Naive thymus-derived CD8-positive, alpha-beta T cell (primary cell): ENCODE measurements around the gene LIPT2. TPM values are rescaled to one million over a fixed set of nuclear protein-coding genes. Genes with fewer than 3 reads are reported as not detected.
"Not testable (repeated sequence)": the region's sequence is repeated elsewhere in the genome, so short reads cannot be mapped to it uniquely, and the experiment has no call there.

Source experiments
- ATAC-seq, 2 donors: fragments of 150-1000 bp; cut with Tn5 transposase in 1 of 2; sonication (Bioruptor Pico), chemical (Tn5 transposase) in 1 of 2; 1 replicate in 1 of 2; 2 replicates in 1 of 2; pipeline ENCODE4 v1.10.0; 2021; ENCODE audit warnings: mild to moderate bottlenecking in 2 of 2, moderate library complexity in 2 of 2
- POLR2A ChIA-PET: fragments of 350-600 bp; sonication (Branson Sonifier 250); formaldehyde crosslinking; loops from one replicate; lab custom pipeline; 2021; ENCODE audit warnings: antibody characterized with exemption; lab: Charles Lee
- DNase-seq, 10 donors: peaks; one replicate each; pipeline versions ENCODE4 v3.0.0 to v3.0.0-alpha.2; 2020 to 2022
- H3K27ac Mint-ChIP-seq, 10 donors: one replicate each; pipeline ENCODE4 v1.8.0; 2020 to 2022; ENCODE audit warnings: mild to moderate bottlenecking in 10 of 10, mixed read lengths in 10 of 10, moderate library complexity in 4 of 10, inconsistent platforms in 1 of 10
- H3K27me3 Mint-ChIP-seq, 5 donors: one replicate each; pipeline ENCODE4 v1.8.0; 2021 to 2022; ENCODE audit warnings: mixed read lengths in 5 of 5
- H3K36me3 Mint-ChIP-seq, 3 donors: one replicate each; pipeline ENCODE4 v1.8.0; 2020 to 2022; ENCODE audit warnings: mixed read lengths in 3 of 3, mild to moderate bottlenecking in 2 of 3, inconsistent platforms in 1 of 3
- H3K4me1 Mint-ChIP-seq, 4 donors: one replicate each; pipeline ENCODE4 v1.8.0; 2021 to 2022; ENCODE audit warnings: mixed read lengths in 4 of 4
- H3K4me3 Mint-ChIP-seq, 10 donors: one replicate each; pipeline ENCODE4 v1.8.0; 2020 to 2022; ENCODE audit warnings: mild to moderate bottlenecking in 10 of 10, mixed read lengths in 10 of 10, moderate library complexity in 6 of 10, inconsistent platforms in 1 of 10
- H3K9me3 Mint-ChIP-seq, 9 donors: one replicate each; pipeline ENCODE4 v1.8.0; 2020 to 2022; ENCODE audit warnings: mixed read lengths in 9 of 9, mild to moderate bottlenecking in 3 of 9, inconsistent platforms in 1 of 9, moderate library complexity in 1 of 9
- polyA plus RNA-seq, 3 donors: library from polyadenylated mRNA; unstranded; fragments of 300-500 nt; fragmentation: Illumina TruSeq; gene quantifications; one replicate each; pipeline ENCODE4 v1.2.3, GENCODE V29; 2021
- total RNA-seq, 8 experiments: library from RNA in 2 of 8; stranded (reverse) in 2 of 8; gene quantifications; one replicate each; pipeline ENCODE4 v1.2.3 and lab custom pipeline; 2021 to 2026

The LIPT2 gene
- 10 to 100 TPM; 13.4 to 13.9 TPM for total RNA-seq
- polyA plus RNA-seq: 10 to 100 TPM; 17.8 to 23.5 (median 19.7) TPM
- 4.4 to 15.2 (median 7.0) reads per million in 6 experiments for total RNA-seq (lab: John Stamatoyannopoulos, UW)

- Mint-ChIP-seq H3K36me3 (peaks cover 0 to 26% (median 7%) of the 10 kb centered on the region in 3 donors), H3K27ac (peak within 1 kb of the TSS; percentile 68 to 97 (median 94)), H3K4me1 (peaks cover 17 to 22% (median 19%) of the 10 kb centered on the region in 4 donors), H3K9me3 (no peaks in the 10 kb centered on the region), H3K4me3 (peak within 1 kb of the TSS; percentile 71 to 92 (median 88)), H3K27me3 (no peaks in the 10 kb centered on the region)
- POLR2A ChIA-PET: interaction anchor here (0.7 to 2.3 kb wide), 19 partner anchors 10 to 1677 kb away, joined by 3 to 28 read pairs (median 5); partner anchors contain the start of genes C2CD3, FCHSD2, PGM2L1 and POLD3
- DNase-seq: peak; percentile 86 to 99 (median 96)
- peak; percentile 95 to 96 for ATAC-seq
These were observed at the start of gene LIPT2 for GRCh38 chr11:74492974-74493790. Gene LIPT2, minus strand, starts transcription at chr11:74493724. Its CDS starts 21 bp downstream, at chr11:74493703.

DNA sequence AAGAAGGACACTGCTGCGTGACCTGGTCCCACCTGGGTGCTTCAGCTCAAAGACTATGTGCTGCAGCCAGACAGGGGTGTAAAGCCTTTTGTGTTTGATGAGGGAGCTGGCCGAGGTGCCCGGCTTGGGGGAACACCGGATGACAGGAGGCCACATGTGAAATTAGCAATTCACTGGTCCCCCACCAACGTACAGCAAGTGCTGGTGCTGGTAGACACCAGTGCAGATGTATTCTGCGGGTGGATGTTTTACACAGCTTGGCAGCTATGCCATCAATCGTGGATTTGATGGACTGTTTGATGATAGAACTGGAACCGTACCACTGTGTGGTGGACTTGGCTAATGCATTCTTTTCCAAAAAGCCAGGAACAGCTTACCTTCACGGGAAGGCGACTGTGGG lies 47.9 kb upstream of the LIPT2 start:
- H3K4me1 Mint-ChIP-seq: no peaks in the 10 kb centered on the region
- peaks cover 0 to 18% (median 6%) of the 10 kb centered on the region in 5 donors for H3K27me3 Mint-ChIP-seq
- no peak for ATAC-seq
- peaks cover 0 to 45% (median 15%) of the 10 kb centered on the region in 9 donors for H3K9me3 Mint-ChIP-seq
- H3K27ac Mint-ChIP-seq: no peak overlapping the region
- DNase-seq: no peak
- H3K4me3 Mint-ChIP-seq: no peak overlapping the region
- POLR2A ChIA-PET: no interaction called here
- H3K36me3 Mint-ChIP-seq: peaks cover 0 to 27% (median 19%) of the 10 kb centered on the region in 3 donors

DNA sequence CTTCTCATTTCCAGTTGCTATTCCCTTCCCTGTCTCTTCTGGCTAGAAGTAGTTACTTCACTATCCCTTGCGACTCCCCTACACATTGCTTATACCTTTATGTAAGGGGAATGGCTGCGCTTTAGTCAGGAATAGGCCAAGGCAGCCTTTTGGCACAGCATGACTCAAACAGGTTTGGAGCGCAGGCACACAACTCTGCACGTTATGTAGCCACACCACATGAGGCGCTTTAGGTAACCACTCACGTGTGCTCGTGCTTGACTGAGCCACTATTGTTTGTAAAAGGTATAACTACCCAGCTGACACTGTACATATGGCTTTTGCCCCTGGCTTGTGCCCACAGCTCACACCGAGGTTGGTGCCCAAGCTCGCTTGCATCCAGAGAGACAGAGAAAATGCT lies 46.7 kb upstream of the LIPT2 start:
- peaks cover 0 to 45% (median 15%) of the 10 kb centered on the region in 9 donors for H3K9me3 Mint-ChIP-seq
- POLR2A ChIA-PET: no interaction called here
- DNase-seq (no peak), ATAC-seq (no peak)
- H3K4me1 Mint-ChIP-seq: no peaks in the 10 kb centered on the region
- H3K4me3 Mint-ChIP-seq: no peak overlapping the region
- no peak overlapping the region for H3K27ac Mint-ChIP-seq
- peaks cover 0 to 18% (median 6%) of the 10 kb centered on the region in 5 donors for H3K27me3 Mint-ChIP-seq
- peaks cover 0 to 27% (median 19%) of the 10 kb centered on the region in 3 donors for H3K36me3 Mint-ChIP-seq

GRCh38 chr11:74538680-74539079 lies 45.2 kb upstream of the LIPT2 start:
- H3K4me1 Mint-ChIP-seq: no peaks in the 10 kb centered on the region

GRCh38 chr11:74535371-74536160 lies 42.0 kb upstream of the LIPT2 start:
- DNase-seq (no peak), ATAC-seq (no peak)
- H3K9me3 Mint-ChIP-seq: peaks cover 0 to 28% (median 14%) of the 10 kb centered on the region in 9 donors
- H3K27me3 Mint-ChIP-seq: peaks cover 4 to 35% (median 5%) of the 10 kb centered on the region in 5 donors
- no peak overlapping the region for H3K27ac Mint-ChIP-seq
- H3K36me3 Mint-ChIP-seq: peaks cover 0 to 17% (median 15%) of the 10 kb centered on the region in 3 donors
- H3K4me1 Mint-ChIP-seq: no peaks in the 10 kb centered on the region
- POLR2A ChIA-PET: no interaction called here
- no peak overlapping the region for H3K4me3 Mint-ChIP-seq

More at GRCh38 chr11:74538680-74539079, 45.2 kb upstream of the LIPT2 start:
- H3K9me3 Mint-ChIP-seq: peaks cover 0 to 34% (median 14%) of the 10 kb centered on the region in 9 donors
- no peak for DNase-seq
- H3K36me3 Mint-ChIP-seq: peaks cover 0 to 17% (median 15%) of the 10 kb centered on the region in 3 donors
- H3K4me3 Mint-ChIP-seq: no peak overlapping the region
- ATAC-seq: no peak
- POLR2A ChIA-PET: no interaction called here
- peaks cover 0 to 18% (median 8%) of the 10 kb centered on the region in 5 donors for H3K27me3 Mint-ChIP-seq
- H3K27ac Mint-ChIP-seq: no peak overlapping the region

GRCh38 chr11:74534946-74535275 lies 41.4 kb upstream of the LIPT2 start:
- DNase-seq, H3K4me1 Mint-ChIP-seq, ATAC-seq, POLR2A ChIA-PET, H3K27ac Mint-ChIP-seq, H3K4me3 Mint-ChIP-seq: not testable (repeated sequence)
- peaks cover 0 to 17% (median 15%) of the 10 kb centered on the region in 3 donors for H3K36me3 Mint-ChIP-seq
- H3K27me3 Mint-ChIP-seq: peaks cover 4 to 31% (median 4%) of the 10 kb centered on the region in 5 donors
- H3K9me3 Mint-ChIP-seq: peaks cover 0 to 33% (median 14%) of the 10 kb centered on the region in 9 donors

DNA sequence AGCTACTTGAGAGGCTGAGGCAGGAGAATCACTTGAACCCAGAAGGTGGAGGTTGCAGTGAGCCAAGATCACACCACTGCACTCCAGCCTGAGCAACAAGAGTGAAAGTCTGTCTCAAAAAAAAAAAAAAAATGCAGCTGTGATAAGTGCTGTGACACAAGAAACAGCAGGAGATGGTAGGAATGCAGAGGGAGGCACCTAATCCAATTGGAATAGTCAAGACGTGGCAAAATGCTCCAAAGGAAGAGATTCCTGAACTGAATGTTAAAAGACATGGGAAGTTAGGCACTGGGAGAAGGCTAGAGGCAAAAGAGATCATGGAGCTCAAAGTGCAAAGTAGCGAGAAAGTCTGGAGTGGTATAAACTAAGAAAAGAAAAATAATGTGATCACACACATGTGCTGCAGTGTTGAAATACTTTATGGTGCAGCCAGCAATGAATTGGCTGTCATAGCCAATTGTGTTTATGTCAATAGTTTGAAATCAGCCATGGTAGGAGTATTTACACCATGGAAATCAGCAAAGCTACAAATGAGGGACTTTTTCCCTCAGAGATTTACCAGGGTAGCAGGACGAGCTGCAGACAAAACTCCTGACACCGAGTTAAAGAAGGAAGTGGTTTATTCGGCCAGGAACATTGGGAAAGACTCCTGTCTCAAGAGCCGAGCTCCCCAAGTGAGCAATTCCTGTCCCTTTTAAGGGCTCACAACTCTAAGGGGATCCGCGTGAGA lies 40.9 kb upstream of the LIPT2 start:
- H3K27ac Mint-ChIP-seq: no peak overlapping the region
- POLR2A ChIA-PET: no interaction called here
- peaks cover 4 to 31% (median 4%) of the 10 kb centered on the region in 5 donors for H3K27me3 Mint-ChIP-seq
- H3K4me1 Mint-ChIP-seq: no peaks in the 10 kb centered on the region
- ATAC-seq (no peak), DNase-seq (no peak)
- peaks cover 0 to 17% (median 15%) of the 10 kb centered on the region in 3 donors for H3K36me3 Mint-ChIP-seq
- H3K4me3 Mint-ChIP-seq: no peak overlapping the region
- H3K9me3 Mint-ChIP-seq: peaks cover 0 to 33% (median 14%) of the 10 kb centered on the region in 9 donors

DNA sequence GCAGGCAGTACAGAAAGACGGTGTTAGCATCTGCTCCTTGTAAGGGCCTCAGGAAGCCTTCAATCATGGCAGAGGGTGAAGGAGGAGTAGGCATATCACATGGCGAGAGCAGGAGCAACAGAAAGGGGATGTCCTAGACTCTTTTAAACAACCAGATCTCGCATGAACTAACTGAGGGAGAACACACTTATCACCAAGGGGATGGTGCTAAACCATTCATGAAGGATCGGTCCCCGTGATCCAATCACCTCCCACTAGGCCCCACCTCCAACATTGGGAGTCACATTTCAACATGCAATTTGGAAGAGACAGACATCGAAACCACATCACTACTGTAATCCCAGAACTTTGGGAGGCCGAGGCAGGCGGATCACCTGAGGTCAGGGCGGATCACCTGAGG lies 39.9 kb upstream of the LIPT2 start:
- no peak for ATAC-seq
- peaks cover 1 to 31% (median 4%) of the 10 kb centered on the region in 5 donors for H3K27me3 Mint-ChIP-seq
- POLR2A ChIA-PET: no interaction called here
- H3K9me3 Mint-ChIP-seq: peaks cover 0 to 25% (median 12%) of the 10 kb centered on the region in 9 donors
- no peak overlapping the region for H3K4me3 Mint-ChIP-seq
- H3K27ac Mint-ChIP-seq: no peak overlapping the region
- peaks cover 0 to 2% (median 0%) of the 10 kb centered on the region in 4 donors for H3K4me1 Mint-ChIP-seq
- H3K36me3 Mint-ChIP-seq: peaks cover 0 to 11% (median 7%) of the 10 kb centered on the region in 3 donors
- no peak for DNase-seq

DNA sequence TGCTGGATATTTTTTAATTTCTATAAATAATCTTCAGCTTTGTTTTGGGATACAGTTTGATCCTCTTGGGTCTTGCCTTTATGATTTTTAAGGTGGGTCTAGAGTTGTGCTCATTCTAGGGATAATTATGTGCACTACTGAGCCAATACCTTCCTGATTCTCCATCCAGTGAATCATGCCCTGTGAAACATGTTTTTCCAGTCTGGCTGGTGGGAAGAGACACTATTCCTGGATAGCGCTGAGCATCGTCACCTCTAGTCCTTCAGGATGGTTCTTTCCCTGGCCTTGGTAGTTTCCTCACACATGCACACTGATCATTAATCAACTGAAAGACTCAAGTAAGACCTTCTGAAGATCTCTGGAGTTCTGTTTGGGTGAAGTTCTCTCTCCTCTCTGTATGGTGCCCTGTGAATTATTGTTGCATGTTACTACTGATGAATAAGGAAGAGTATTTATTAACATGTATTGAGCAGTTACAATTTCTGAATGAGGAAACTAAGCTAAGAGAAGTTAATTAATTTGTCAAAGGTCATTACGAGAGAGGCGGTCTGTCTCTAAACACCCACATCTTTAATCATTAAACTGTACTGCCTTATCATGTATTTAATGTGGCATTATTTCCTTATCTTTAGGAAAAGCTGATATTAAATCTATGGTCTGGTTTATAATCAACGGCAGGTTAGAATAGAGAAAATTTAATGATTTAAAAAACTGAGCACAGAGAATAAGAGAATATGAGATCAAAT lies 39.1 kb upstream of the LIPT2 start:
- POLR2A ChIA-PET: no interaction called here

GRCh38 chr11:74524978-74525377 lies 31.5 kb upstream of the LIPT2 start:
- Mint-ChIP-seq H3K27ac (no peak overlapping the region), H3K9me3 (no peaks in the 10 kb centered on the region), H3K4me3 (no peak overlapping the region), H3K36me3 (peaks cover 0 to 2% (median 0%) of the 10 kb centered on the region in 3 donors), H3K27me3 (peaks cover 5 to 14% (median 13%) of the 10 kb centered on the region in 5 donors), H3K4me1 (peaks cover 0 to 2% (median 0%) of the 10 kb centered on the region in 4 donors)
- DNase-seq (no peak), ATAC-seq (no peak)
- POLR2A ChIA-PET: no interaction called here

More for the DNA sequence above, 39.1 kb upstream of the LIPT2 start:
- Mint-ChIP-seq H3K36me3 (peaks cover 0 to 4% (median 2%) of the 10 kb centered on the region in 3 donors), H3K4me1 (peaks cover 0 to 2% (median 0%) of the 10 kb centered on the region in 4 donors), H3K27me3 (peaks cover 1 to 28% (median 4%) of the 10 kb centered on the region in 5 donors), H3K9me3 (peaks cover 0 to 17% (median 5%) of the 10 kb centered on the region in 9 donors), H3K4me3 (no peak overlapping the region), H3K27ac (no peak overlapping the region)
- no peak for ATAC-seq
- DNase-seq: no peak

GRCh38 chr11:74524501-74524900 lies 31.0 kb upstream of the LIPT2 start:
- no peak for ATAC-seq
- peaks cover 0 to 2% (median 0%) of the 10 kb centered on the region in 3 donors for H3K36me3 Mint-ChIP-seq
- H3K4me3 Mint-ChIP-seq: no peak overlapping the region
- no peak overlapping the region for H3K27ac Mint-ChIP-seq
- H3K4me1 Mint-ChIP-seq: peaks cover 0 to 2% (median 0%) of the 10 kb centered on the region in 4 donors
- H3K27me3 Mint-ChIP-seq: peaks cover 5 to 17% (median 13%) of the 10 kb centered on the region in 5 donors
- POLR2A ChIA-PET: interaction anchor here (0.6 kb wide), 1 partner anchor 325 kb away, joined by 4 read pairs; no protein-coding TSS in a partner anchor
- DNase-seq: no peak
- H3K9me3 Mint-ChIP-seq: no peaks in the 10 kb centered on the region
